Measurements from ENCODE around the gene PAX5. TPM values are rescaled to one million over a fixed set of nuclear protein-coding genes. Genes with fewer than 3 reads are reported as not detected.

The PAX5 gene
- total RNA-seq, 1 experiment from 2014 or later = not detected

DNA sequence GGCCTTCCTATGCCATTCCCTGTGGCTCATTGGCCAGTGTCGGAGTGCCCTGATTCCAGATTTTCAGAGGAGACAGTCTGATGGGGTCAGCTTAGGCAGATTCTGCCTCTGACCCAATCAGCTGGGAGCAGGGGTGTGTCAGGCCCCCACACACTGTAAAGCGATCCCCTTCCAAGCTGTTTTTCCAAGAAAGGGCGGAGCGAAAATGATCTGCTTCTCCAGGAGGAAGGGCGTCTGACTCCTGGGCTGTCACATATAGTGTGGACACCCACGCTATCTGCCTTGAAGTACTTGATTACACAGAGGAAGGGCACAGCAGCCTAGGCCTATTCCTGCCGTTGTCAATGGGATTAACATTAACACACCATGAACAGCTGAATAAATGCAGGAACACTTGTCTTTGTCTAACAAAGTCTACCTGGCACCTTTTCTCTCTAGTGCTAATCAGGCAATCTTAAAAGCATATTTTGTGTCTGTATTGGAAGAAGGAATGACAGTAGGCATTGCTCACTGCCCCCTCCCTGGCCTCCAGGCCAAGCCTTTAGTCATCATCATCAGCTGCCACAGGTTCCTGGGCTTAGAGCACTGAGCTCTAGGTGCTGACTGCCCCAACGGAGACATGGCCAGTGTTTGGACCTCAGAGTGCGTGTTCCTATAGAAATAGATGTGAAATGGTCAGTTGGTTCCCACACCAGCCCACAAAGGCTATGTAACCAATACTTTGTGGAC, 242.7 kb downstream of the PAX5 start:
- no peak for DNase-seq (ENCODE audit: extremely low read depth, low read depth)

DNA sequence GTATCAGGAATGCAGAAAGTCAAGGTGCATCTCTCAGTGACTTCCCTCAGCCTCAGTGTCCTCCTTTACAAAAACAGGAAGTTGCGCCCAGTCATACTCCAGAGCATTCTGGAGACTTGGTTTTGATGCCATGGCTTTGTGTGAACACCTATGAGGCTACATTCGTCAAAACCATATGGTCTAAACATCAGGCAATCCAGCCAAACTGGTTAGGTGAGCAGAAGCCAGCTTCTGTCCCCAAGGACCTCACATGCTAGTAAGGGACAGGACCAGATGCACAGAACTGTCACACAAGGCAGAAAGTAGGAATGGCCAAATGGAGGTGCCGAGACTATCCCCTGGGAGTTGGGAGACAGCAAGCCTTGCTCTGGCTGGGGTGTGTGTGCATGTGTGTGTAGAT, 244.2 kb downstream of the PAX5 start:
- DNase-seq (ENCODE audit: extremely low read depth, low read depth) = no peak

DNA sequence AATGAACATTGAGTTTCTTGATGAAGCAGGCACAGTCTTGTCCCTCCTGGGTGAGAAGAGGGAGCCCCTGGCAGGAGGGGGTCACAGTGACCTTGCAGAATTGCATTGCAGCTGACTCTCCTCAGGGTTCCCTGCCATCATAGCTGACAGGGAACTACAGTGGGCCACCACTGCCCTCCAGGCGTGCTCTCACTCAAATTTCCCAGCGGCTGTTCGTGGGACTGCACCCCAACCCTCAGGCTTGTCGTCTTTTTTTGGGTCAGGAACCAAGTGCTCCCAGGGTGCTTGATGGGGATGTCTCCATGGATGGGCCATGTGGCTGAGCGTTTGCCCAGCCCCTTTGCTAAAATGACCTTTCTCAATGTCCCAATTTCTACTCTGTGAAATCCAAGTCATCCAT, 245.5 kb downstream of the PAX5 start:
- no peak for DNase-seq (ENCODE audit: extremely low read depth, low read depth)

DNA sequence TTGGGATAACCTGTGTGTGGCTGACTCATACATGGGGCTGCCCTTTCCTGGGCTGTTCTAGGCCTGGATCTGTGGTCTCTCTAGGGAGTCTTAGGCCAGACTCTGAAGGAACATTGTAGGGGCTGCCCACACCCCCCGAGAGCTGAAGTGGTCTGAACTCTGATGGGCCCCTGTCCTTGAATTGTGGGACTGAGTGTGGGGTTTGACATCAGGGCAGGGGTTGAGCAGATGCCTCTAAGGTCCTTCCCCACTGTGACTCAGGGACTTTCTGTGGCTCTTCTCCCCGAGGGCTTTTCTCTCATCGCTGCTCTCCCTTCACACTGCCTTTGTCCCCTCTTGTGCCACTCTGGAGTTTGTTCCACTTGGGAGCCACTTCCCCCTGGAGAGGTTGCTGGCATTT, 246.4 kb downstream of the PAX5 start:
- DNase-seq (ENCODE audit: extremely low read depth, low read depth) = no peak

Small RNA genes within 50 kb of the gene (small RNA-seq; reads per million reads assigned to genes)
- 0 reads per million in 2 experiments for gene MIR4475
- 0 reads per million in 2 experiments for gene MIR4476
- 0 reads per million in 2 experiments for gene MIR4540

Other genes starting within 250 kb of the PAX5 start
- 16.5 and 18.9 TPM in 2 replicates for gene ZCCHC7, start 86.3 kb upstream of the PAX5 start, total RNA-seq (2014; rRNA removed; shearing (Covaris generic))